Measurements from ENCODE around the gene SLIT3. TPM values are rescaled to one million over a fixed set of nuclear protein-coding genes. Genes with fewer than 3 reads are reported as not detected.

SLIT3 gene
- total and polyA plus RNA-seq, 2 experiments from 2014 or later: 0.59 to 0.71 TPM

DNA sequence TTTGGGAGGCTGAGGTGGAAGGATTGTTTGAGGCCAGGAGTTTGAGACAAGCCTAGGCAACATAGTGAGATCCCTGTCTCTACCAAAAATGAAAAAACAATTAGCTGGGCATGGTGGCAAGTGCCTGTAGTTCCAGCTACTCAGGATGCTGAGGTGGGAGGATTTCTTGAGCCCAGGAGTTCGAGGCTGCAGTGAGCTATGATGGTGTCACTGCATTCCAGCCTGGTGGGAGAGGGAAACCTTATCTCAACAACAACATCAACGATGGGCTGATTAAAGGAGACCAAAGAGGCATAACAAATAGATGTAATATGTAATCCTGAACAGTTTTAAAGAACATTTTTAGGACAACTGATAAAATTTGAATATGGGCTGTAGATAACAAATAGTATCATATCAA is 687.5 kb downstream of the SLIT3 start:
- DNase-seq (ENCODE audit: low spot score) (no peak), ATAC-seq (no peak)
- H2AFZ ChIP-seq: no peak overlapping the region
- no peaks in the 10 kb centered on the region for H3K27me3 Mint-ChIP-seq (ENCODE audit: insufficient read depth, low read depth, poor library complexity)
- no peaks in the 10 kb centered on the region for H3K36me3 ChIP-seq (ENCODE audit: insufficient read depth)
- H3K4me3 Mint-ChIP-seq: no peak overlapping the region
- no peaks in the 10 kb centered on the region for H3K36me3 Mint-ChIP-seq (ENCODE audit: low read depth)
- H3K27me3 ChIP-seq (ENCODE audit: insufficient read depth): no peaks in the 10 kb centered on the region
- no peaks in the 10 kb centered on the region for H3F3A ChIP-seq (replicated peaks; ENCODE audit: low read depth)
- H3K4me1 Mint-ChIP-seq: no peaks in the 10 kb centered on the region
- no peaks in the 10 kb centered on the region for H3K79me2 ChIP-seq (replicated peaks; ENCODE audit: insufficient read depth)
- peaks cover 2% of the 10 kb centered on the region; the same call in 2 of the 3 replicates for H3K9me3 Mint-ChIP-seq
- no peak overlapping the region for H3K4me3 ChIP-seq
- TF ChIP-seq JUNB (IDR thresholded peaks at IDR 0.05; ENCODE audit: unreplicated experiment): no peak
- TF ChIP-seq ZNF114 (CRISPR knock-in tag; IDR thresholded peaks at IDR 0.05): no peak
- no peak for TF ChIP-seq POLR2AphosphoS5 (IDR thresholded peaks at IDR 0.05; ENCODE audit: low read depth)
- TF ChIP-seq, protein P1, sequence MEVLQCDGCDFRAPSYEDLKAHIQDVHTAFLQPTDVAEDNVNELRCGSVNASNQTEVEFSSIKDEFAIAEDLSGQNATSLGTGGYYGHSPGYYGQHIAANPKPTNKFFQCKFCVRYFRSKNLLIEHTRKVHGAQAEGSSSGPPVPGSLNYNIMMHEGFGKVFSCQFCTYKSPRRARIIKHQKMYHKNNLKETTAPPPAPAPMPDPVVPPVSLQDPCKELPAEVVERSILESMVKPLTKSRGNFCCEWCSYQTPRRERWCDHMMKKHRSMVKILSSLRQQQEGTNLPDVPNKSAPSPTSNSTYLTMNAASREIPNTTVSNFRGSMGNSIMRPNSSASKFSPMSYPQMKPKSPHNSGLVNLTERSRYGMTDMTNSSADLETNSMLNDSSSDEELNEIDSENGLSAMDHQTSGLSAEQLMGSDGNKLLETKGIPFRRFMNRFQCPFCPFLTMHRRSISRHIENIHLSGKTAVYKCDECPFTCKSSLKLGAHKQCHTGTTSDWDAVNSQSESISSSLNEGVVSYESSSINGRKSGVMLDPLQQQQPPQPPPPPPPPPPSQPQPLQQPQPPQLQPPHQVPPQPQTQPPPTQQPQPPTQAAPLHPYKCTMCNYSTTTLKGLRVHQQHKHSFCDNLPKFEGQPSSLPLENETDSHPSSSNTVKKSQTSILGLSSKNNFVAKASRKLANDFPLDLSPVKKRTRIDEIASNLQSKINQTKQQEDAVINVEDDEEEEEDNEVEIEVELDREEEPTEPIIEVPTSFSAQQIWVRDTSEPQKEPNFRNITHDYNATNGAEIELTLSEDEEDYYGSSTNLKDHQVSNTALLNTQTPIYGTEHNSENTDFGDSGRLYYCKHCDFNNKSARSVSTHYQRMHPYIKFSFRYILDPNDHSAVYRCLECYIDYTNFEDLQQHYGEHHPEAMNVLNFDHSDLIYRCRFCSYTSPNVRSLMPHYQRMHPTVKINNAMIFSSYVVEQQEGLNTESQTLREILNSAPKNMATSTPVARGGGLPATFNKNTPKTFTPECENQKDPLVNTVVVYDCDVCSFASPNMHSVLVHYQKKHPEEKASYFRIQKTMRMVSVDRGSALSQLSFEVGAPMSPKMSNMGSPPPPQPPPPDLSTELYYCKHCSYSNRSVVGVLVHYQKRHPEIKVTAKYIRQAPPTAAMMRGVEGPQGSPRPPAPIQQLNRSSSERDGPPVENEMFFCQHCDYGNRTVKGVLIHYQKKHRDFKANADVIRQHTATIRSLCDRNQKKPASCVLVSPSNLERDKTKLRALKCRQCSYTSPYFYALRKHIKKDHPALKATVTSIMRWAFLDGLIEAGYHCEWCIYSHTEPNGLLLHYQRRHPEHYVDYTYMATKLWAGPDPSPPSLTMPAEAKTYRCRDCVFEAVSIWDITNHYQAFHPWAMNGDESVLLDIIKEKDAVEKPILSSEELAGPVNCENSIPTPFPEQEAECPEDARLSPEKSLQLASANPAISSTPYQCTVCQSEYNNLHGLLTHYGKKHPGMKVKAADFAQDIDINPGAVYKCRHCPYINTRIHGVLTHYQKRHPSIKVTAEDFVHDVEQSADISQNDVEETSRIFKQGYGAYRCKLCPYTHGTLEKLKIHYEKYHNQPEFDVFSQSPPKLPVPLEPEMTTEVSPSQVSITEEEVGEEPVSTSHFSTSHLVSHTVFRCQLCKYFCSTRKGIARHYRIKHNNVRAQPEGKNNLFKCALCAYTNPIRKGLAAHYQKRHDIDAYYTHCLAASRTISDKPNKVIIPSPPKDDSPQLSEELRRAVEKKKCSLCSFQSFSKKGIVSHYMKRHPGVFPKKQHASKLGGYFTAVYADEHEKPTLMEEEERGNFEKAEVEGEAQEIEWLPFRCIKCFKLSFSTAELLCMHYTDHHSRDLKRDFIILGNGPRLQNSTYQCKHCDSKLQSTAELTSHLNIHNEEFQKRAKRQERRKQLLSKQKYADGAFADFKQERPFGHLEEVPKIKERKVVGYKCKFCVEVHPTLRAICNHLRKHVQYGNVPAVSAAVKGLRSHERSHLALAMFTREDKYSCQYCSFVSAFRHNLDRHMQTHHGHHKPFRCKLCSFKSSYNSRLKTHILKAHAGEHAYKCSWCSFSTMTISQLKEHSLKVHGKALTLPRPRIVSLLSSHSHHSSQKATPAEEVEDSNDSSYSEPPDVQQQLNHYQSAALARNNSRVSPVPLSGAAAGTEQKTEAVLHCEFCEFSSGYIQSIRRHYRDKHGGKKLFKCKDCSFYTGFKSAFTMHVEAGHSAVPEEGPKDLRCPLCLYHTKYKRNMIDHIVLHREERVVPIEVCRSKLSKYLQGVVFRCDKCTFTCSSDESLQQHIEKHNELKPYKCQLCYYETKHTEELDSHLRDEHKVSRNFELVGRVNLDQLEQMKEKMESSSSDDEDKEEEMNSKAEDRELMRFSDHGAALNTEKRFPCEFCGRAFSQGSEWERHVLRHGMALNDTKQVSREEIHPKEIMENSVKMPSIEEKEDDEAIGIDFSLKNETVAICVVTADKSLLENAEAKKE (CRISPR knock-in tag; IDR thresholded peaks at IDR 0.05): no peak
- no peak for TF ChIP-seq NANOG (IDR thresholded peaks at IDR 0.05; ENCODE audit: borderline replicate concordance)
- TF ChIP-seq STAT1 (IDR thresholded peaks at IDR 0.05; ENCODE audit: unreplicated experiment): no peak
- TF ChIP-seq, protein P2, sequence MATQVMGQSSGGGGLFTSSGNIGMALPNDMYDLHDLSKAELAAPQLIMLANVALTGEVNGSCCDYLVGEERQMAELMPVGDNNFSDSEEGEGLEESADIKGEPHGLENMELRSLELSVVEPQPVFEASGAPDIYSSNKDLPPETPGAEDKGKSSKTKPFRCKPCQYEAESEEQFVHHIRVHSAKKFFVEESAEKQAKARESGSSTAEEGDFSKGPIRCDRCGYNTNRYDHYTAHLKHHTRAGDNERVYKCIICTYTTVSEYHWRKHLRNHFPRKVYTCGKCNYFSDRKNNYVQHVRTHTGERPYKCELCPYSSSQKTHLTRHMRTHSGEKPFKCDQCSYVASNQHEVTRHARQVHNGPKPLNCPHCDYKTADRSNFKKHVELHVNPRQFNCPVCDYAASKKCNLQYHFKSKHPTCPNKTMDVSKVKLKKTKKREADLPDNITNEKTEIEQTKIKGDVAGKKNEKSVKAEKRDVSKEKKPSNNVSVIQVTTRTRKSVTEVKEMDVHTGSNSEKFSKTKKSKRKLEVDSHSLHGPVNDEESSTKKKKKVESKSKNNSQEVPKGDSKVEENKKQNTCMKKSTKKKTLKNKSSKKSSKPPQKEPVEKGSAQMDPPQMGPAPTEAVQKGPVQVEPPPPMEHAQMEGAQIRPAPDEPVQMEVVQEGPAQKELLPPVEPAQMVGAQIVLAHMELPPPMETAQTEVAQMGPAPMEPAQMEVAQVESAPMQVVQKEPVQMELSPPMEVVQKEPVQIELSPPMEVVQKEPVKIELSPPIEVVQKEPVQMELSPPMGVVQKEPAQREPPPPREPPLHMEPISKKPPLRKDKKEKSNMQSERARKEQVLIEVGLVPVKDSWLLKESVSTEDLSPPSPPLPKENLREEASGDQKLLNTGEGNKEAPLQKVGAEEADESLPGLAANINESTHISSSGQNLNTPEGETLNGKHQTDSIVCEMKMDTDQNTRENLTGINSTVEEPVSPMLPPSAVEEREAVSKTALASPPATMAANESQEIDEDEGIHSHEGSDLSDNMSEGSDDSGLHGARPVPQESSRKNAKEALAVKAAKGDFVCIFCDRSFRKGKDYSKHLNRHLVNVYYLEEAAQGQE (IDR thresholded peaks at IDR 0.05; ENCODE audit: unreplicated experiment): no peak
- no peak for TF ChIP-seq CREB1 (CRISPR knock-in tag; IDR thresholded peaks at IDR 0.05; ENCODE audit: low read depth)
- TF ChIP-seq, protein P3, sequence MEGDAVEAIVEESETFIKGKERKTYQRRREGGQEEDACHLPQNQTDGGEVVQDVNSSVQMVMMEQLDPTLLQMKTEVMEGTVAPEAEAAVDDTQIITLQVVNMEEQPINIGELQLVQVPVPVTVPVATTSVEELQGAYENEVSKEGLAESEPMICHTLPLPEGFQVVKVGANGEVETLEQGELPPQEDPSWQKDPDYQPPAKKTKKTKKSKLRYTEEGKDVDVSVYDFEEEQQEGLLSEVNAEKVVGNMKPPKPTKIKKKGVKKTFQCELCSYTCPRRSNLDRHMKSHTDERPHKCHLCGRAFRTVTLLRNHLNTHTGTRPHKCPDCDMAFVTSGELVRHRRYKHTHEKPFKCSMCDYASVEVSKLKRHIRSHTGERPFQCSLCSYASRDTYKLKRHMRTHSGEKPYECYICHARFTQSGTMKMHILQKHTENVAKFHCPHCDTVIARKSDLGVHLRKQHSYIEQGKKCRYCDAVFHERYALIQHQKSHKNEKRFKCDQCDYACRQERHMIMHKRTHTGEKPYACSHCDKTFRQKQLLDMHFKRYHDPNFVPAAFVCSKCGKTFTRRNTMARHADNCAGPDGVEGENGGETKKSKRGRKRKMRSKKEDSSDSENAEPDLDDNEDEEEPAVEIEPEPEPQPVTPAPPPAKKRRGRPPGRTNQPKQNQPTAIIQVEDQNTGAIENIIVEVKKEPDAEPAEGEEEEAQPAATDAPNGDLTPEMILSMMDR (conservative IDR thresholded peaks at IDR 0.05; ENCODE audit: low read depth in 2 of 2): no peak
- no peak for TF ChIP-seq EZH2phosphoT487 (IDR thresholded peaks at IDR 0.05; ENCODE audit: unreplicated experiment)
- no peak for TF ChIP-seq EZH2 (IDR thresholded peaks at IDR 0.05; ENCODE audit: low read depth, unreplicated experiment)
- H3K27ac Mint-ChIP-seq: no peak overlapping the region
- H4K20me1 ChIP-seq (replicated peaks; ENCODE audit: insufficient read depth): no peaks in the 10 kb centered on the region
- no peaks in the 10 kb centered on the region for H3K4me1 ChIP-seq (ENCODE audit: insufficient read depth)
- no peak overlapping the region for H3K27ac ChIP-seq (ENCODE audit: low read depth)
- H3K9me2 ChIP-seq (ENCODE audit: insufficient read depth): no peaks in the 10 kb centered on the region
- H3K4me2 ChIP-seq: no peak overlapping the region

Data from GM23338 (cell line).